Psoas muscle (tissue), 8 donors: ENCODE results near the gene ITGB1BP2. TPM values are rescaled to one million over a fixed set of nuclear protein-coding genes. Genes with fewer than 3 reads are reported as not detected.

ENCODE experiments used
- ATAC-seq, 4 donors: fragments of 200-7000 bp; cut with Tn5 transposase; one replicate each; pipeline ENCODE4 v1.9.1; 2020; ENCODE audit warnings: moderate library complexity in 3 of 4, mild to moderate bottlenecking in 2 of 4
- DNase-seq, 2 donors: peaks; one replicate each; pipeline ENCODE4 v3.0.0-alpha.2; 2020
- H3K27ac ChIP-seq: fragments of 200-600 bp; one replicate; pipeline ENCODE4 v1.8.0; 2022
- H3K27me3 ChIP-seq, 3 donors: fragments of 200-600 bp in 1 of 3; one replicate each; pipeline versions ENCODE4 v1.6.1 to v1.8.0; 2013 to 2022; ENCODE audit warnings: low read length in 2 of 3, mild to moderate bottlenecking in 2 of 3, moderate library complexity in 1 of 3; ENCODE audit not compliant: insufficient read depth in 3 of 3
- H3K36me3 ChIP-seq, 2 donors: fragments of 200-600 bp in 1 of 2; one replicate each; pipeline versions ENCODE4 v1.6.1 to v1.8.0; 2013 to 2022; ENCODE audit warnings: low read depth in 1 of 2, mild to moderate bottlenecking in 1 of 2, moderate library complexity in 1 of 2; ENCODE audit not compliant: insufficient read depth in 1 of 2
- H3K4me1 ChIP-seq: fragments of 200-600 bp; one replicate; pipeline ENCODE4 v1.8.0; 2022
- H3K4me3 ChIP-seq: fragments of 200-600 bp; one replicate; pipeline ENCODE4 v1.8.0; 2022; ENCODE audit warnings: mild to moderate bottlenecking
- H3K9me3 ChIP-seq: fragments of 200-600 bp; one replicate; pipeline ENCODE4 v1.8.0; 2022
- WGBS, 3 donors: extraction: QIAGEN DNeasy Blood & Tissue Kit; methylation state at CpG; one replicate each; pipeline versions ENCODE4 v1.1.6 to v1.1.7; 2013; 5-methylcytosine and 5-hydroxymethylcytosine counted together
- intact Hi-C, 2 donors: fragments of 100-400 bp; cut with DNase I; formaldehyde crosslinking; loops; one replicate each; pipeline versions ENCODE4 v1.11.0 to v1.14.2; 2022
- polyA plus RNA-seq, 3 donors: library from polyadenylated mRNA; stranded (reverse); fragments of 200-250 nt; gene quantifications; one replicate each; pipeline ENCODE4 v1.2.3, GENCODE V29; 2013
- total RNA-seq, 4 donors: library from RNA; stranded (reverse); fragmentation: NEBNext Ultra II Directional in 2 of 4; extraction: Animal tissue kit (Norgen Biotek cat#: 25700) in 2 of 4; gene quantifications; one replicate each; pipeline versions ENCODE4 v1.2.1 to v1.2.4, GENCODE V29; 2021 to 2023
- TF ChIP-seq, protein P1 (sequence below): fragments of 200-600 bp; IDR thresholded peaks from one replicate; pipeline ENCODE4 v1.8.0; 2022; ENCODE audit warnings: antibody characterized with exemption
- donor health status: healthy with polysubstance abuse.
- donor health status: DM: no; HTN: no; CAD: no; lungs with moderate emphysema.
- donor health status: Bipolar disorder and iron deficiency.
- donor health status: healthy.
- donor health status: DM: yes; HTN: yes; CAD: no.
- donor health status: DM: no; HTN: no; CAD: no.
- donor health status: DM: no; HTN: no; CAD: no.
- donor health status: DM: yes; HTN: yes; CAD: no.

The ITGB1BP2 gene
- total and polyA plus RNA-seq, 7 donors = 4.4 to 35.2 (median 15.7) TPM

DNA sequence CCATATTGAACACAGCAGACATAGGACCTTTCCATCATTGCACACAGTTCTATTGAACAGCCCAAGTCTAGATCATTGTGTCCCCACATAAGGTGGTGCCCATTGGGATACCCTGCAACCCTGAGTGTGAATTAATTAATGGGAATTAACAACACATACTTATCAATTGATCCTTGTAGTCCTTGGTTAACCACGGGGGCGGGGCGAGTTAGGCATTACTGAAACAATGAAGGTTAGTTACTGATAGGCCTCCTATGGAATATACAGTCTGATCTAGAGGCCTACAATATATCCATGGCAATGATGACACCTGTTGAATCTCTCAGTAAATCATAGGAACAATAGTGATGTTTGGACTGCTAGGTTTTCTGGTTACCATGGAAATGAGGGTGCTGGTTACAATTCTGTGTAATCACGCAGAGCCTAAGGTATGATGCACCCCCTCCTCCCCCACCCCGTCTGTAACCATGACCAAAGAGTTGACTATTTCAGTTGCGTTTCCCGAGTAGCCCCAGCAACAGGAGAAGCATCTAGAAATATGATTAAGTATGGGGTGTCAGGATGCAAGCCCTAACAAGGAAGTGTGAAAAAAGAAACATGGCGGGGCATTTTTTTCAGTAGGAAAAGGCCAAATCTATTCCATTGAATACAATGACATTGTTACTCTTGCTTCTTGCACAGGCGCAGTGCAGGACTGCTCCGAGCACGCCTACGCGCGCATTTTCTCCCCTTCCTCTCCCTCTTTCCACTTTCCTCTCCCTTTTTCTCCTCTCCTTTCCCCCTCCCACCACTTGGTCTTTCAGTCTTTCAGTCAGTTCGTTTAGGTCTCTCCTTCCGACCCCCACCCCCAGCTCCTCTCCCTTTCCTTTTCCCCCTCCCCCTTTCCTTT is 18.8 kb upstream of the ITGB1BP2 start:
- Histone ChIP-seq H3K27me3 (peaks cover 0 to 8% (median 0%) of the 10 kb centered on the region in 3 donors), H3K4me3 (peak overlapping the region; percentile 75)

DNA sequence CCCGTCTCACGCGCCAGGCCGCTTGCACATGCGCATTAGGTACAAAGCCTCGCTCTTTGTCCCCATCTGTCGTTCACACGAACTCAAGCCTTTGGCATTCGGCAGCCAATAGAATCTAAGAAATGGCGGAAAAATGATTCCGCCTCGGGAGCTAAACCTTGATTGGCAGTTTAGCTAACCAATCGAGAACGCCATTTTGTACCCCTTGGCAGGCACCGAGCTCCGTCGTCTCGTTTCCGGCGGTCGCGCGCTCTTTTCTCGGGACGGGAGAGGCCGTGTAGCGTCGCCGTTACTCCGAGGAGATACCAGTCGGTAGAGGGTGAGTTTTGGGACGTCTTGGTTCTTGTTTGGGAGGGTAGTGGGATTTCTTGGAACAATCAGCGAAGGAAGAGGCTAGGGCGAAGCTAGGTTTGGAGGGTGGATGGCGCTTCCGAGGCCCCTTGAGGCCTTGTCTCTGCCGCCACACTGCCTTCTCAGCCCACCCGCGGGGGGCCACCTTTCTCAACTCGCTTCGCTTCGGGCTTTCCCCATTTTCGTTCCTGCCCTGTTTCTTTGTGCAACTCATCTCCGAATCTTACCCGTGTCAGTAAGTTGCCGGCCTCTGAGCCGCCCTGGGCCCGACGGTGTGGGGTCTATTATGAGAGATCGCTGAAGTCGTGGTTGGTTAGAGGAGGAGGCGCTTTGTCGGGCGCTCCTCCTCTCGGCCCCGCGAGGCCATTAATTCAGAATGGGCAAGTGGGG is 18.0 kb upstream of the ITGB1BP2 start, which contains the start of gene NONO:
TSS of gene NONO (plus strand) at position 233 of the 741 bp plus-strand sequence. CDS start 7,003 bp downstream, outside the sequence.
- DNase-seq = peak; percentile 77 to 87
- WGBS, 3 donors = 0 to 35% (median 0%) methylated on average over 52 to 57 of the region's 57 CpGs
- Histone ChIP-seq H3K27me3 (peaks cover 0 to 8% (median 0%) of the 10 kb centered on the region in 3 donors), H3K4me3 (peak within 1 kb of the TSS; percentile 75), H3K36me3 (no peaks in the 10 kb centered on the region), H3K4me1 (peaks cover 19% of the 10 kb centered on the region), H3K9me3 (no peaks in the 10 kb centered on the region), H3K27ac (peak within 1 kb of the TSS; percentile 90)
- TF ChIP-seq, protein P1, sequence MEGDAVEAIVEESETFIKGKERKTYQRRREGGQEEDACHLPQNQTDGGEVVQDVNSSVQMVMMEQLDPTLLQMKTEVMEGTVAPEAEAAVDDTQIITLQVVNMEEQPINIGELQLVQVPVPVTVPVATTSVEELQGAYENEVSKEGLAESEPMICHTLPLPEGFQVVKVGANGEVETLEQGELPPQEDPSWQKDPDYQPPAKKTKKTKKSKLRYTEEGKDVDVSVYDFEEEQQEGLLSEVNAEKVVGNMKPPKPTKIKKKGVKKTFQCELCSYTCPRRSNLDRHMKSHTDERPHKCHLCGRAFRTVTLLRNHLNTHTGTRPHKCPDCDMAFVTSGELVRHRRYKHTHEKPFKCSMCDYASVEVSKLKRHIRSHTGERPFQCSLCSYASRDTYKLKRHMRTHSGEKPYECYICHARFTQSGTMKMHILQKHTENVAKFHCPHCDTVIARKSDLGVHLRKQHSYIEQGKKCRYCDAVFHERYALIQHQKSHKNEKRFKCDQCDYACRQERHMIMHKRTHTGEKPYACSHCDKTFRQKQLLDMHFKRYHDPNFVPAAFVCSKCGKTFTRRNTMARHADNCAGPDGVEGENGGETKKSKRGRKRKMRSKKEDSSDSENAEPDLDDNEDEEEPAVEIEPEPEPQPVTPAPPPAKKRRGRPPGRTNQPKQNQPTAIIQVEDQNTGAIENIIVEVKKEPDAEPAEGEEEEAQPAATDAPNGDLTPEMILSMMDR = no peak
- intact Hi-C loops = no loop called here
- peak; percentile 93 to 97 (median 95) for ATAC-seq

More for the DNA sequence above, 18.8 kb upstream of the ITGB1BP2 start:
- TF ChIP-seq, protein P1 = no peak
- ATAC-seq (peak; percentile 63 to 75 (median 68)), DNase-seq (no peak)
- no peaks in the 10 kb centered on the region for H3K36me3 ChIP-seq
- peak overlapping the region; percentile 84 for H3K27ac ChIP-seq
- H3K9me3 ChIP-seq = no peaks in the 10 kb centered on the region
- WGBS, 3 donors = 19 to 39% (median 24%) methylated on average over 15 to 16 of the region's 16 CpGs
- intact Hi-C loops = no loop called here
- H3K4me1 ChIP-seq = peaks cover 15% of the 10 kb centered on the region

DNA sequence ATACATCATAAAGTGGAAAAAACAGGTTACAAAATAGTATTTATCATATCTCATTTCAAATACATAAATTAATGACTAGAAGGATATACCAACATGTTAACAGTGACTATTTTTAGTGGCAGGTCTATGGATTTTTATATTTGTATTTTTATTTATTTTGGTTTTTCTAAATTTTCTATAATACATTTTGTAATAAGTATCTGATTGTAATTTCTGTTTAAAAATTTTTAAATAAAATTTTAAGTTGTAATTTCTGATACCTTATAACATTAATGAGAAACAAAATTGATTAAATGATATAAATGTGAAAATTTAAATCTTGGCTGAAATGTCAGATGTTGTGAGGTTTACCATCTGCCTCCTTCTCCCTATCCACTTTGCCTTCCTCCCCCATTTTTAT is 15.6 kb upstream of the ITGB1BP2 start:
- TF ChIP-seq, protein P1 = no peak
- peaks cover 0 to 10% of the 10 kb centered on the region in 2 donors for H3K36me3 ChIP-seq
- no peaks in the 10 kb centered on the region for H3K27me3 ChIP-seq
- H3K4me3 ChIP-seq = peak overlapping the region; percentile 75
- intact Hi-C loops = no loop called here
- H3K4me1 ChIP-seq = peaks cover 23% of the 10 kb centered on the region
- no peak overlapping the region for H3K27ac ChIP-seq
- no peak for DNase-seq
- ATAC-seq = no peak
- no peaks in the 10 kb centered on the region for H3K9me3 ChIP-seq

DNA sequence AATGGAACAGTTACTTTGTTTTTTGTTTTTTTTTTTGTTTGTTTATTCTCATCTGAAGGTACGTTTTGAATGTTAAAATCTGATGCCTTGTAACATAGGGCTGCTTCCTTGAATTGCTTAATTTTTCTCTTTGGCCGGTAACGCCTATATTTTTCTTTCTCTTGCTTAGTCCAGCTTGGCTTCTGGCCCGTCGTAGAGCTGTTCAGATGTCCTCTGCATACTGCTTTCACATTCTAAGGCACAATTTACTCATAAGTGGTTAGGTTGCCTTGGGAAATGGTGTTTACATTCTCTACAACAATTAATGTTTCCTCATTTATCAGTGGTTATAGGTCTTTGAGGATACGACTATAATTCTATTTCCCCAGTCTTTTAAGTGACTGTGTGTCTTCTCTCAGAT is 10.2 kb upstream of the ITGB1BP2 start:
- Histone ChIP-seq H3K4me3 (no peak overlapping the region), H3K4me1 (peaks cover 8% of the 10 kb centered on the region), H3K9me3 (no peaks in the 10 kb centered on the region), H3K27me3 (no peaks in the 10 kb centered on the region), H3K36me3 (peaks cover 4 to 64% of the 10 kb centered on the region in 2 donors), H3K27ac (no peak overlapping the region)
- intact Hi-C loops = loop anchor here in 1 of 2 donors (5.0 kb wide), 1 partner anchor 141 kb away; no protein-coding TSS in a partner anchor
- ATAC-seq (no peak), DNase-seq (no peak)
- WGBS, 3 donors = 71 to 84% (median 84%) methylated on average over 6 of the region's 6 CpGs
- TF ChIP-seq, protein P1 = no peak
